ENCODE data around the gene CPNE6.

The CPNE6 gene

DNA sequence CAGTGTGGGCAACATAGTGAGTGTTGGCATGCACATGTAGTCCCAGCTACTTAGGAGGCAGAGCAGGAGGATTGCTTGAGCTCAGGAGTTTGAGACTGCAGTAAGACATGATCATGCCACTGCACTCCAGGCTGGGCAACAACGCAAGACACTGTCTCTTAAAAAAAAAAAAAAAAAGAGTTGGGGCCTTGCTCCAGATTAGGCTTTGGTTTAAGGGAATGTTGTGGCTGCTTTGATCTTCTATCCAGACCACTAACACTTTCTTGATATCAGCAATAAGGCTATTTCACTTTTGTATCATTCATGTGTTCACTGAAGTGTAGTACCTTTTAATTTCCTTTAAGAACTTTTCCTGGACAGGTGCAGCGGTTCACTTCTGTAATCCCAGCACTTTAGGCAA is 56.3 kb downstream of the CPNE6 start:
- Histone ChIP-seq H3K4me2 (ENCODE audit: insufficient read depth, low read length, poor library complexity, severe bottlenecking) (no peak overlapping the region), H3K9ac (ENCODE audit: low read depth, low read length, poor library complexity) (no peak overlapping the region), H2AFZ (ENCODE audit: low read length) (no peak overlapping the region), H3K79me1 (ENCODE audit: low read depth, low read length) (no peaks in the 10 kb centered on the region), H2AK5ac (ENCODE audit: low read depth, low read length) (no peak overlapping the region), H3K36me3 (replicated peaks in 1 of 2; ENCODE audit: control insufficient read depth in 2 of 2, insufficient read depth in 2 of 2, low read length in 2 of 2) (peaks cover 8 to 12% of the 10 kb centered on the region in 2 donors), H3K27ac (replicated peaks; ENCODE audit: low read length) (no peak overlapping the region), H2BK12ac (ENCODE audit: low read length) (no peak overlapping the region), H3K23ac (ENCODE audit: low read depth, low read length, poor library complexity) (no peak overlapping the region), H3K4ac (ENCODE audit: low read length) (no peak overlapping the region), H2BK15ac (ENCODE audit: low read length) (no peak overlapping the region), H3K14ac (ENCODE audit: low read length) (no peak overlapping the region), H3K18ac (ENCODE audit: low read length) (no peak overlapping the region), H3K4me1 (ENCODE audit: control insufficient read depth in 2 of 2, insufficient read depth in 1 of 2, low read depth in 1 of 2, low read length in 2 of 2) (no peaks in the 10 kb centered on the region), H4K91ac (ENCODE audit: low read depth, low read length, poor library complexity) (no peak overlapping the region), H2BK120ac (ENCODE audit: low read depth, low read length) (no peak overlapping the region), H2BK5ac (ENCODE audit: low read length) (no peak overlapping the region), H3K4me3 (ENCODE audit: low read length in 2 of 2) (no peak overlapping the region), H4K8ac (ENCODE audit: low read depth, low read length) (no peak overlapping the region), H3K27me3 (ENCODE audit: control insufficient read depth in 3 of 3, insufficient read depth in 3 of 3, low read depth in 1 of 3, low read length in 3 of 3) (no peaks in the 10 kb centered on the region), H3K9me3 (replicated peaks in 1 of 2; ENCODE audit: control insufficient read depth in 2 of 2, insufficient read depth in 1 of 2, low read depth in 1 of 2, low read length in 2 of 2) (no peaks in the 10 kb centered on the region)
- WGBS, 2 donors (ENCODE audit: extremely low coverage in 2 of 2, insufficient read length in 2 of 2, insufficient replicate concordance in 1 of 2): no CpG with 5 or more reads among the region's 2 CpGs
- no peak for DNase-seq (ENCODE audit: low spot score)
